Hematopoietic multipotent progenitor cell treated with erythropoietin and hydrocortisone succinate and interleukin-3 and kit ligand, for 8 days (in vitro differentiated cells): Measurements from ENCODE around the gene VSNL1.
A peak's percentile ranks its signal among the peaks of the same experiment; 100 is the strongest.

ENCODE experiments used
- DNase-seq: peaks from one replicate; pipeline ENCODE4 v3.0.0-alpha.2; 2015

Gene VSNL1

DNA sequence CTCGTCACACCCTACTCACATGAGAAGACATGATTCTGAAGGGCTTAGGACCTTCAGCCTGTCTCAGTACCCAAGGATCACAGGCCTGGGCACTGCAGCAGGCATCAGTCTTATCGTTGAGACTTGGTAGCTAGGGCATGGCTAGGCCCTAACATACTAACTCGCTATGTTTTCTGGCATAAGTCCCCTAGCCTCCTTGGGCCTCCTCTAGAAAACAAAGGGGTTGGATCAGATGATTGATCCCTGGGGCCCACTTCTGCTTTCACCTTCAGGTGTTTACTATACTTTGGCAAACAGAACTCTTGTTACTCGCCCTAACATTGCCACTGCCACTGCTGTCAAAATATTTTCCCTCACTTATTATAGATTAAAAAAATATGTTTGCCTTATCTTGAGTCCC, 44.2 kb downstream of the VSNL1 start:
- DNase-seq: no peak

- DNase-seq: no peak
Measured at GRCh38 chr2:17587469-17587868, 47.0 kb downstream of the VSNL1 start.

DNA sequence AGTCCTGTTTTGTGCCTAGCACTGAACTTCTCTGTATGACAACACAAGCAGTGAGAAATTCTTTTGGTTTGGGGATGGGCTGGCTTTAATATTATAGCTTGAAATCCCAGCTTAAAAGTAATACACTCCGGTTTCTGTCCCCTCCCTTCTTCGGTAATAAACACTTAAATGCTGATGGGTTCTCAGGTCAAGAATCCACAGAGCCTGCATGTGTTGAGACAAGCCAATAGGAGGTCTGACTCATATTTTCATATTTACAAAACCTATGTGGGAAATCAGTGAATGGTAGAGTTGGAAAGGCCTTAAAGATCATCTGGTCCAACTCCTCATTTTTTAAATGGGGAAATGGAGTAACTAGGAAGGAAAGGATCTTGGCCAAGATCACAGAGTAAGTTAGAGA, 47.5 kb downstream of the VSNL1 start:
- DNase-seq: no peak

- DNase-seq: no peak
Measured at GRCh38 chr2:17589406-17590035, 49.0 kb downstream of the VSNL1 start.

DNA sequence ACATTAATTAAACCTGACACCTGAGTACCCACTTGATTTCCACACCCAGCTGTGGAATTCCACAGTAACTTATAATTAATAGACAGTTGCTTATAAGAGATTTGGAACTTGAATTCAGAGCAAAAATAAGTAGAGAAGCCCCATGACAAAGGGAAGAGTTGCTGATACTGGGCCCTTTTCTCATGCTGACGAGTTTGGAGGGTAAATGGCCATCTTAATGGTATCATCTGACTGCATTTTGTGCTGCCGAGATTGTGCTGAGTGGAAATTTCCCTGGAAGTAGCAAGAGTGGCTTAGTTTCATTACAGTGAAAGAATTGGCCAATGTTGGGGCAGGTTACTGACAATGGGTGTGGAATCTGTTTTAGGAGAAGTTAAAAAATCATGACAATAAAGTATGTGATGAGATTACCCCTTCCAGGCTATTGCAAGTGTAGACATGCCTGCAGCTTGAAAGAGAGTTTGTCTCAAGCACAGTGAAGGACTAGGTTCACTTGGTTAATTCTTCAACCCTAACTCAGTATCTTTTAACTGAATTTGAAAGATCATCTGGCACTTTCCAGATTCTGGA, 49.9 kb downstream of the VSNL1 start:
- DNase-seq: no peak

- no peak for DNase-seq
Measured at GRCh38 chr2:17591846-17592245, 51.4 kb downstream of the VSNL1 start.

- DNase-seq: no peak
Measured at GRCh38 chr2:17592731-17593409, 52.4 kb downstream of the VSNL1 start.

GRCh38 chr2:17593445-17593840, 52.9 kb downstream of the VSNL1 start:
- no peak for DNase-seq

- peak; percentile 49 for DNase-seq
Measured at GRCh38 chr2:17593841-17594491, 53.5 kb downstream of the VSNL1 start.

- DNase-seq: no peak
Measured at GRCh38 chr2:17594533-17595401, 54.3 kb downstream of the VSNL1 start.

DNA sequence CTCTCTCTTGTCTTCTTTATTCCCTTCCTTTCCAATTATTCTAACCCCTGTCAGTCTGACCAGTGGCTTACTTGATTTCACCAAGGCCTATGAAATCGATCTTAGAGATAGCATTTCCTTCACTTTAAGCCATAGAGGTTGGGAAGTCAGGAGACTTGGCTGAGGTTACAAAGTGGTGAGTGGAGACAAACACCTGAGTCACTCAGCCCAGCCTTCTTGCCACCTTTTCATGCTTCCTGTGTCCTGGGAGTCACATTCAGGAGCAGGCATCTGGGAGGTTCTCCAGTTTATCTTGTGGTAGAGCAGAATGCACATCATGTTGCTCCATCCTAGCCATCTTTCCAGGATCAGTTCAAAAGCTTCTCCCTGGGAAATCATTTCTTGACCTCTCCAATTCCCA, 59.1 kb downstream of the VSNL1 start:
- no peak for DNase-seq

DNA sequence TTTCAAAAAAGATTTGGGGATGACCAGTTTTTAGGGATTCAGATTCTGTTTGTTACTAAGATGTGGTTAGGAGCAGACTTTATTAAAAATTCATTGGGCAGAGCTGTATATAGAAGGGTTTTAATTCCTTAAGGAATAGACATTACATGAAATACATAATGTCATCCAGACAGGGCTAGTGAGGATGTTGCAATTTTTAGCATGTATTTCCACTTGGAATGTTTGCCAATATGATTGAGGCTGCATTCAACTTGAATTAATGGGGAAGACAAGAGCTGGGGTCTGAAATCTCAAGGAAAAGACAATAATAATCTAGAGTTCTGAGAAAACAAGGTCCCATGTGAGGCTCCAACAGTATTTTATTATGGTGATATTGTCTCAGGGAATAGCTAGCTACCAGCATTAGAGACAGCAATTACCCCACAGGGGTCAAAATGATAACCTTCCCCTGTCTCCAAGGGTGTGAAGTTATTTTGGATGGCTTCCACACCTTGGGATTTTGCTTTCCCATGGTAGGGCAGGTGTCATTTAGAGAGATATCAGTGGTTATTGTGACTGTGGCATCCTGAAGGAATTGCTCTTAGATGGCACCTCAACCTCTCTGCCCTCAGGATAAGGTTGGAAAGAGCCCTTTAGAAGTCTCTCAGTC, 60.2 kb downstream of the VSNL1 start:
- DNase-seq: no peak

DNA sequence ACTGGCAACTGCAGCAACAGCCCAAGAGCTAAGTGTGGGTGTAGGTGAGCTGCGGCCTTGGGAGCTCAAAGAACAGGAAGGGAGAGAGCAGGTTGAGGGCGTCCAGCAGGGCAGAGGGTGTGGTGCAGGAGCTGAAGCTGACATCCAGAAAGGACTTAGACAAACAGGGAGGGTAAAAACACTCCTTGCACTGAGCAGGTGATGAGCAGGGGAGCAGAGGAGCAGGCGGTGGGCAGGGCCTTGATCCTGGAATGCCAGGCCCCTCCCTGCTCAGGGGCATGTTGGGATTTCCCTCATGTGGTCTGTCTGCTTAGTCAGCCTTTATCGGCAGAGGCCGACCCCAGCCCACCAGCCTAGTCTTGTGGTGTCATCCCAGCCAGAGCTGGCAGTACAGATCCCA, 63.6 kb downstream of the VSNL1 start:
- DNase-seq: no peak

GRCh38 chr2:17605696-17606095, 65.2 kb downstream of the VSNL1 start:
- no peak for DNase-seq

- DNase-seq: no peak
Measured at GRCh38 chr2:17606851-17607250, 66.4 kb downstream of the VSNL1 start.

GRCh38 chr2:17607379-17607778, 66.9 kb downstream of the VSNL1 start:
- no peak for DNase-seq

- no peak for DNase-seq
Measured at GRCh38 chr2:17608251-17608650, 67.8 kb downstream of the VSNL1 start.

DNA sequence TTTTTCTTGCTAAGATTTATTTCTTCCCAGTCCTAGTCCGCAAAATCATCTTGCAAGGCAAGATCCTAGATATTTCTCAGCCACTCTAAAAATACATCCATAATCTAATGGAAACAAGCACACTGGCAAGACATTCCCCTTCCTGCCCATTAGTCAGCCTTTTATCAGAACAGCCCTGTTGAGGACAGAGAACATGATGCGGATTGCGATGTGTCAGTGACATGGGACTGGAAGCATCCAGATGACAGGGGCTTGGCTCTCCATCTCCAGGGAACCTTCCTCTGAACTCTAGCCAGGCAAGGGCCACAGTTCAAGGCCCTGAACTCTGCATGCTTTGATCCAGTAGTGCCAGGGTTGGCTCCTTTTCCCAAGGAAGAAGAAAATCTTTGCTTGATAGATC, 70.0 kb downstream of the VSNL1 start:
- DNase-seq: no peak

GRCh38 chr2:17611036-17611435, 70.5 kb downstream of the VSNL1 start:
- no peak for DNase-seq

DNA sequence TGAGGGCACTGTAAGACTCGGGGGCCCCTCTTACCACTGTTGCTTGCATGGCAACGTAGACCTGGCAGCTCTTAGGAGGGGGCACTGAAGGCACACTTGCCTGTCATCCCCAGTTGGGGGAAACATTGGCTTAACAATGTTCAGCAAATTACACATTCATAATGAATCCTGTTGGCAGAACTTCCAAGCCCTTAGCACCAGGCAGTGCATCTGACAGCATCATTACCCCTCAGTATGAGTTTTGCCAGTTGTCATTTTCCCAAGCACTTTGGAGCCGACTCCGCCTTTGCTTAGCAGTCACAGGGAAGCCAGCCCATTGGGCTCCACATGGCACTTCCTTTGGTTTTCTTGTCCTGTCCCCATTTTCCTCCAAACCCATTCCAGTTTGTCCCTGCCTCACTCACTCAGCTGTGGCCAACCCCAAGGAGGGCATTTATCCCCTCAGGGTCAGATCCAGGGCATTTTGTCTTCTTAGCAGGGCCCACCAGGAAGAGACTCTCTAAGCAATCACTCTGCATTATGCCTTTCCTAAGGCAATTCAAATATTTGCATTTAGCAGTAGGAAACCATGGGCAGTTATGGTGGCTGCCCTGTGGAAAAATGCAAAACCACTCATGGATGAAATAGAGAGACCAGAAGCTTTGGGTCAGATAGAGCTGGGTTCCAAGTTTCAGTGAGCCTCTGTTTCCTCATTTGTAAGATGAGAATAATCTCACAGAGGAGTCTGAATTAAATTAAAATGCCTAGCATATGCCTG, 73.9 kb downstream of the VSNL1 start:
- DNase-seq: no peak

- DNase-seq: no peak
Measured at GRCh38 chr2:17615147-17615546, 74.7 kb downstream of the VSNL1 start.
